Activated gamma-delta T cell treated with Interleukin-2 at 50 U/mL for 16 hours (primary cell): ENCODE data around the gene IDE.
"Not testable (repeated sequence)": the region's sequence is repeated elsewhere in the genome, so short reads cannot be mapped to it uniquely, and the experiment has no call there.

ENCODE experiments used
- DNase-seq: peaks from one replicate; pipeline ENCODE4 v3.0.0-alpha.2; 2020

IDE gene

GRCh38 chr10:92483539-92483938 is 90.4 kb downstream of the IDE start:
- no peak for DNase-seq

DNA sequence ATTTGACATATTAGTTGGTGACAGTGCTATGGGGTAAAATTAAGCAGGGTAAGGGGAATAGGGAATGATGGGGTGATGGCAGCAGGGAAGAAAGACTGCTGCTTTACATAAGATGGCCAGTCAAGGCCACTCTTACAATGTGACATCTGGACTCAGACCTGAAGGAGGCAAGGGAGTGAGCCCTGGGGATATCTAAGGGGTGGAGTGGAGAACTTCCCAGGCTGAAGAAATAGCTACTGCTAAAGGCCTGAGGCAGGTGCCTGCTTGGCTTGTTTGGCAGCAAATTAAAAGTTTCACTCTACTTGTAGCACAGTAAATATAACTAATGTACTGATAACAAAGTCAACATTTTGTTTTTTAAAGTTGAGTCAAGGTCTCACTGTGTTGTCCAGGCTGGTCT is 93.5 kb downstream of the IDE start:
- DNase-seq = no peak

GRCh38 chr10:92479547-92479946 is 94.3 kb downstream of the IDE start:
- no peak for DNase-seq

- no peak for DNase-seq
Measured at GRCh38 chr10:92478536-92478935, 95.4 kb downstream of the IDE start.

DNA sequence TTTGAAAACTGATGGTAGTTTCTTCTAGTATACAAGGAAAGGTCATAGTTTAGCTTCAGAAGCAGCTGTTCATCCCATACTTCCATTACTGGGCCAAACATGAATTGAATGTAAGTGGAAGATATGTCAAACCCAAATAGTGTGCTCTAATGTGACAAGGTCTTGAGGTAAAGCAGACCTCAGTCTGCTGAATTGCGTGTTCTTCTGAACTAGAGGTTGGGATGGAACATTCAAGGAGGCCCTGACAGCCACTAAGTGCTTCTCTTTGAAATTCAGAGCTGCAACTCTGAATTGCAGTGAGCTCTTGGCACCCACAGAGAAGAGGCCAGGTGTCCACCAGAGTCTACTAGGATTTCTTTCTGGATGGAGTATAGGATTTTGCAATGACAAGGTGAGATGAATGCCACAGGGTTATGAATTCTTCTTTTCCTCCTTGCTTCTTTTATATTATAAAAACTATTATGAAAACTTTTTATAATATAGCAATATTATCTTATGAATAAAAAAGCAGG is 98.5 kb downstream of the IDE start:
- DNase-seq = no peak

DNA sequence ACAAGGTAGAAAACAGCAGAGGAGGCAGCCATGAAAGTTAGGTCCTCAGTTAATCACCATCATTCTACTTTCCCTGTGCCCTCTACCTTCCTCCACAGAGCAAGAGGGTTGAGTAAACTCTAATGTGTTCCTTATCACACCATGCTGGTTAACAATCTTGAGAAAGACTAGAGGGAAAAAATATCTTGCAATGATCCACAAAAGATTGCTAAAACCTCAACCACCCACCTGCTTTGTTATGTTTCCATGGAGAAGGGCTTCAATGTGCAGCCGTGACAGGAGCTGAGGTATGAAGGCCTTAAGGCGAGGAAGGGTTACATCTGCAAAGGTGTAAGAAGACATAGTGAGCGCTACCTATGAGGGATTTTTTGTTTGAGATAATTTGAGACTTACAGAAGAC is 103.9 kb downstream of the IDE start:
- DNase-seq = no peak

DNA sequence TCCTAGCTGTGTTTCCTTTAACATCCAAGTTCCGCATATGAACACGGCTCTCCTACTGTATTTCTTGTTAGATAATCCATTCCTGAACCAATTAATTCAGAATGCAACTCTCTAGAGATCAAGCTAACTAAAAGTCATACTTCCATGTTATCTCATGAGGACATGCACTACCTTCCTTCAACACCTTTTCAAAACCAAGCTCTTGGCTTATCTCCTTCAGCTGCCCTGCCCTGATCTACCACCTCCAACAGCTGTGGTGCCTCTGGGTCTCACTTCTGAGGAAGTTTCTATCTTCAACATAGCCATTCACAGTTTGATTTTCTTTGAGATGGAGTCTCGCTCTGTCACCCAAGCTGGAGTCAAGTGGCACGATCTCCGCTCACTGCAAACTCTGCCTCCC is 109.5 kb downstream of the IDE start:
- no peak for DNase-seq

DNA sequence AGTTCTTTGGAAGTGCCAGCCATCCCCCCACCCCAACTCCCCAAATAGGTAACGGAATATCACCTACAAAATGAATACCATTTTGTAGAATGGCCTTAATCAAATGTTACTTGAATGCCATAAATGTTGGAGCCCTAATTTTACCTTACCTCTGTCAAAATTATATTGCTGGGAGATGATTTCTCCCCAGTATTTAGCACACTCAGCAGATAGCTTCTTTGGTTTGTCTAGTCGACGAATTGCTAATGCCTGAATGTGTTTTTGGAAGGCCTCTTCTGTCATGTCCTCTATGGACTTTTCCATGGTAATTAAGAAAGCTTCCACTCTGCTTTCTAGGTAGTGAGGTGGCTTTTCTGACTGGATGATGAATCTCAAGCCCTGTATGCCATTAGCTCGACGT is 110.3 kb downstream of the IDE start:
- no peak for DNase-seq

GRCh38 chr10:92454955-92455354 is 118.9 kb downstream of the IDE start:
- not testable (repeated sequence) for DNase-seq

DNA sequence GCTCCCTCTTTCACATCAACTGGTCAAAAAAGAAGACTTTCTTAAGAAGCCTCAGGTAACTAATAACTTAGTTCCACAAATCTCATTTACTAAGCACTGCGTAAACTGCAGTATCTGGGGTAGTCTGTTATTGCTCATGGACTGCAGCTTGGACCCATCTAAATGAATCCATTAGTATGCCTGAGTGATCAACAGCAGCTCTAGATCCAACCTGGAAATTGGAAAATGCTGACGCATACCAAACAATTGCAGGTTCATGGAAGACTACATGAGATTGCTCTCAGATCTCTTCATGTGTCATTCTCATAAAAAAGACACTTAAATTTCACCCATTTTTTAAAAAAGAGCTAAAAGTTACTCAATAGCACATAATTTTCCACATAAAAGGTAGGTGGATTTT is 121.6 kb downstream of the IDE start:
- DNase-seq = no peak

DNA sequence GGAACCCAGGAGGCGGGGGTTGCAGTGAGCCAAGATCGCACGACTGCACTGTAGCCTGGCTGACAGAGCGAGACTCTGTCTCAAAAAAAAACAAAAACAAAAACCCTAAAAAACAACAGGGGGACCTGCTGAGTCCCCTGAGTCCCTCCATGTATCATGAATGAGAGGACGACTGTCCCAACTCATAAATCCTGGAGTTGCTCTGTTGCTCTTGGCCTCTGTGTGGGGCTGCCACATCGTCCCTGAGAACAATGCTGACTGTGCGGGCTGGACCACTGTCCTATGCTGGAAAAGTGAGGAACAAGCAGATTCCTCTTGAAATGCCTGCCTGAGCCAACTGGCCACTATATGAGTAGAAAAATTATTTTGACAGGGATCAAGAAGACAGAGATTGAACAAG is 122.5 kb downstream of the IDE start:
- DNase-seq = no peak

GRCh38 chr10:92450896-92451295 is 123.0 kb downstream of the IDE start:
- DNase-seq = no peak

GRCh38 chr10:92440578-92440977 is 133.3 kb downstream of the IDE start:
- no peak for DNase-seq

DNA sequence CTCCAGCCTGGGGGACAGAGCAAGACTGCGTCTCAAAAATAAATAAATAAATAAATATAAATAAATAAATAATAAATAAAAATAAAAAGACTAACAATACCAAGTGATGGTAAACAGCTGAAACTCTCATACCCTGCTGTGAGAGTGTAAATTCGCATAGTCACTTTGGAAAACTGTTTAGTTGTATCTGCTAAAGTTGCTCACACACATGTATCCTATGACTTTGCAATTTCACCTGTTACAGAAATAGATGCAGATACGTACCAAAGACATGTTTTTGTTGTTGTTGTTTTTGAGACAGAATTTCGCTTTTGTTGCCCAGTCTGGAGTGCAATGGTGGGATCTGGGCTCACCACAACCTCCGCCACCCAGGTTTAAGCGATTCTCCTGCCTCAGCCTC is 135.7 kb downstream of the IDE start:
- DNase-seq = no peak

DNA sequence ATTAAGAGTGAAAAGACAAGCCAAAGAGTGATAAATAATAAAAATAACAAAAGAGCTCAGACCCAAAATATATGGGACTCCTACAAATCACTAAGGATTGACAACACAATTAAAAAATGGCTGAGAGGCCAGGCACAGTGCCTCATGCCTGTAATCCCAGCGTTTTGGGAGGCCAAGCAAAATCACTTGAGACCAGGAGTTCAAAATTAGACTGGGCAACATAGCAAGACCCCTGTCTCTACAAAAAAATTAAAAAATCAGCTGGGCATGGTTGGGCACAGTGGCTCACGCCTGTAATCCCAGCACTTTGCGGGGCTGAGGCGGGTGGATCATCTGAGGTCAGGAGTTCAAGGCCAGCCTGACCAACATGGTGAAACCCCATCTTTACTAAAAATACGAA is 137.3 kb downstream of the IDE start:
- DNase-seq = no peak

DNA sequence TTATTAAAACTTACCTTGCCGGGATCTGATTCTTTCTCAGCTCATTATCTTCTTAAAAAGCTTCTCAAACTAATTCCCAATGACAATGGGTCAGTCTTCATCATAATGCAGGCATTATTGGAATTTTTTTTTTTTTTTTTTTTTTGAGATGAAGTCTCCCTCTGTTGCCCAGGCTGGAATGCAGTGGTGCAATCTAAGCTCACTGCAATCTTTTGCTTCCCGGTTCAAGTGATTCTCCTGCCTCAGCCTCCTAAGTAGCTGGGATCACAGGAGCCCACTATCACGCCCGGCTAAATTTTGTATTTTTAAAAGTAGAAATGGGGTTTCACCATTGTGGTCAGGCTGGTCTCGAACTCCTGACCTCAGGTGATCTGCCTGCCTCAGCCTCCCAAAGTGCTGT is 137.8 kb downstream of the IDE start:
- not testable (repeated sequence) for DNase-seq

- DNase-seq = no peak
Measured at GRCh38 chr10:92434385-92434784, 139.5 kb downstream of the IDE start.

DNA sequence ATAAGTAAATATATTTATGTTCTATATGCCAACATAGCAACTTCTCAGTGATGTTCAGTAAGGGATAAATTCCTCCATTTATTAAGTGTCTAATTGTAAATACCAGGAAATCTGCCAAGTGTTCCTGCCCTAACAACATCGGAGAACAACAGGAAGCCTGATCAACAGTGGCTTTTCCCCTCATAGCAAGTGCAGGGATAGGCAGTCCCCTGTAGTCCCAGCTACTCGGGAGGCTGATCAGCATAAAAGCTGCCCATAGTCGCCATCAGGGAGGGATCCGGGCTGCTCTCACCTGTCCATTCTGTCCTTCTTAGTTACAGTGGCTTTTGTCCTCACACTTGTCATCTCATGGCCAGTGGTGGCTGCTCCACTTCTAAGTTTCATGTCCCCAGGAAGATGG is 141.3 kb downstream of the IDE start:
- DNase-seq = no peak

- no peak for DNase-seq
Measured at GRCh38 chr10:92430103-92430502, 143.8 kb downstream of the IDE start.

DNA sequence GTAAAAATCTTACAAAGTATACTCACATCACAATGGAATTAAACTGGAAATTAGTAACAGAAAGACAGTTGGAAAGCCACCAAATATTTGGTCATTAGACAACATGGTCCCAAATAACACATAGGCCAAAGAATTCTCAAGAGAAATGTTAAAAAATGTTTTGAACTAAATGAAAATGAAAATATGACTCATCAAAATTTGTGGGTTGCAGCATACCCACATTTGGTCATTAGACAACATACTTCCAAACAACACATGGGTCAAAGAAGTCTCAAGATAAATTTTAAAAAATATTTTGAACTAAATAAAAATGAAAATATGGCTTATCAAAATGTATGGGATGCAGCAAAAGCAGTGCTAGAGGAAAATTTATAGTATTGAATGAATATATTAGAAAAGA is 152.3 kb downstream of the IDE start:
- DNase-seq = no peak

DNA sequence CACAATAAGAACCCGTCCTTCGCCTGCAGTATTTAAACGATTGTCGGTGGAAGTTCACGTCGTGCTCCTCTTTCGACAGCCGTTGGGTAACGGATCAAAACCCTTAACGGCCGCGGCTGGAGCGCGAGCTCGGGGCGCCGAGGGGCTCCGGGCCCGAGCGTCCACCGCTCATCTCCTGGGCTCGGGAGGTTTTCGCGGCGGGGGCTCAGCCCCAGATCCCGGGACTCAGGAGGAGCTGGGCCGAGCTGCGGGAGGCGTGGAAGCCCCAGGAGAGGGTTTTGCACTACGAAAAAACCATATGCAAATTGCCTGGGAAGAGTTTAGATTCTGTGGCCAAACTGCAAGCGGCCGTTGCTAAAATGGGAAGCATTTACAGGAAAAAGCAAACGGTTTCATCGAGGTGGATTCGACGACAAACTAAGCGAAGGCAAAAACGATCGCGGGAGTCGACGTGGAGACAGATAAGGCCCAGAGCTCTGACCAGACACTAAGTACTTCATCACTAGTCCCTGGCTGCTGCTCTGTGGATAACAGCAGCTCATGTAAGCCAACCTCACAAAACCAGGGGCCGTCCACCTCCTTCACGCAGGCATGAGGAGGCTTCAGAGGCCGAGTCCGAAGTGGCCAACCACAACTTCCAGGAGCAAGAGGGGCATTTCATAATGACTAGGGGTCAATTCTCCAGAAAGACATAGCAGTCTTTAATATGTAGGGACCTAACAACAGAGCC is 153.2 kb downstream of the IDE start:
- no peak for DNase-seq

DNA sequence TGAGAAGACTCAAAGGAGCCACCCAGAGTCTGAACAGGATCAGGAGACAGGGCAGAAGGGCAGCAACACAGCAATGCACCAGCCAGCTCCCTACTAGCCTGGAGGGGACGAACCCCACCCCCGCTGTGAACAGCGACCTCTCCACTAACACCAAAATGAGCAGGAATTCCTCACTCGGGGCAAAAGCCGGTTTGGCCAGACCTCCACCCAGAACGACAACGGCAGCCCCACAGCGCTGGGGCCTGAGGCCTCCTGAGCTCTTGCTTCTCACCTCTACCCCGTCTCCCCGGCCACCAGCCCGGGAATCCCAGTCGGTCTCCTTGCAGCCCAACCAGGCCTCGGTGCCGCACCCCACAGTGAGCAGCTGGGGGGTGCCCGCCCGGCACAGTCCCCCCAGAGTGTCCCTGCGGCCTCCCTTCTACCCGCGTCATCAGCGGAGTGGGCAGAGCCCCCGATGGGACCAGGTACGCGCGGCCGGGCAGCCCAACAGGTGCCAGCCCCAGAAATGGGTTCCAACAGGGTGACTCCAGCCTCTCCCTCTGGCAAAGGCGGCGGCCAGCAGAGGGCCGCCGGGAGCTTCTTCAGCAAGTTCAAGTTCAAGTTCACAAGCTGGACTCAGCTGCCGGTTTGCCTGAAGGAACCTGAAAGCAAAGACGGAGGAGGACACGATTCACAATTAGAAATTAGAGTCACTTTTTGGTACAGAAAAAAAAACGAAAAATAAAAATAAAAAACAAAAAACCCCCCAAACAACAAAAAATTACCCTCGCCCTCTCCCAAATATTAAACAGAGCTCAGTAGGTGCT is 153.9 kb downstream of the IDE start:
- DNase-seq = no peak

- no peak for DNase-seq
Measured at GRCh38 chr10:92418891-92419290, 155.0 kb downstream of the IDE start.

DNA sequence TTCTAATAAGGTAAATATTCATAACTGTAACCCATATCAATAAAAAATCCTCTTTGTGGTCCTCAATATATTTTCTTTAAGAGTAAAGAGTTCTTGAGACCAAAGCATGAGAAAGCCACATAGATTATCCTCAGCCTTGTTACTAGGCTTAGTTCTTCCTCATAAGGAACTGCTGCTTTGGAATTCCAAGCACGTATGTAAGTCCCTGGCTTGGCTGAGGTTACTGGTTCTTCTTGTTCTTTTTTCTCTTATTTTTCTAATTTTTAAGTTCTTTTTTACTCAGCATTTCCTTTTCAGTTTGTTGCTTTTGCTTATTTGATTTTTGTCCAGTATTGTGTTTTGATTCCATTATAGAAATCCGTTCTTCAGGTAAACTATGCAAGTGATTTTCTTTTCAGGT is 155.7 kb downstream of the IDE start:
- DNase-seq = no peak
